Muscle of arm (tissue), 12 donors: ENCODE measurements around the gene SPATA31E1. TPM values are rescaled to one million over a fixed set of nuclear protein-coding genes. Genes with fewer than 3 reads are reported as not detected.

Experiments
- DNase-seq: peaks from one replicate; pipeline ENCODE4 v3.0.0-alpha.2; 2013
- polyA plus RNA-seq, 12 donors: library from polyadenylated mRNA; unstranded; fragments of 120-200 nt; gene quantifications; one replicate each; pipeline ENCODE4 v1.2.1, GENCODE V29; 2013; ENCODE audit not compliant: insufficient read length in 12 of 12

SPATA31E1 gene
- polyA plus RNA-seq, 12 donors: 0.06 TPM; not detected in 11

GRCh38 chr9:87862536-87863268, 20.0 kb upstream of the SPATA31E1 start:
- no peak for DNase-seq

GRCh38 chr9:87863882-87864465, 18.7 kb upstream of the SPATA31E1 start:
- DNase-seq: no peak

GRCh38 chr9:87864915-87865314, 17.8 kb upstream of the SPATA31E1 start:
- no peak for DNase-seq

DNA sequence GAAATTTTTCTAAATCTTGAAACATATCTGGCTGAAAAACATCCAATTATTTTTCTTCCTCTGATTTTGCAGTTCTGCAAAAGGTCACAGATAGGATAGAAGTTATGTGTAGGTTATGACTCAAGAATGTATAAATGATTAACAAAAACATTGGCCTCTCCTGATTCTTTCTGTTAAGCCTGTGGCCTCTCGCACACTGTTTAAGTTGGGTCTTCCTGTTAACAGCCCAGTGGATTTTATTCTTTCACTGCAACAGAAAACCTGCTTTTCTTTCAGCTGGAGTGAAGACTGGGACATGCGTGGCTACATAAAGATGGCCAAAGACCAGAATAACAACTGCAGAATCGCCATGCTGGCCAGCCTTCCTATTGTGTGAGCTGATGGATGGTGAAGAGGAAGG, 17.1 kb upstream of the SPATA31E1 start:
- DNase-seq: no peak

- no peak for DNase-seq
Measured at GRCh38 chr9:87867391-87867790, 15.3 kb upstream of the SPATA31E1 start.

GRCh38 chr9:87868175-87868574, 14.5 kb upstream of the SPATA31E1 start:
- no peak for DNase-seq

DNA sequence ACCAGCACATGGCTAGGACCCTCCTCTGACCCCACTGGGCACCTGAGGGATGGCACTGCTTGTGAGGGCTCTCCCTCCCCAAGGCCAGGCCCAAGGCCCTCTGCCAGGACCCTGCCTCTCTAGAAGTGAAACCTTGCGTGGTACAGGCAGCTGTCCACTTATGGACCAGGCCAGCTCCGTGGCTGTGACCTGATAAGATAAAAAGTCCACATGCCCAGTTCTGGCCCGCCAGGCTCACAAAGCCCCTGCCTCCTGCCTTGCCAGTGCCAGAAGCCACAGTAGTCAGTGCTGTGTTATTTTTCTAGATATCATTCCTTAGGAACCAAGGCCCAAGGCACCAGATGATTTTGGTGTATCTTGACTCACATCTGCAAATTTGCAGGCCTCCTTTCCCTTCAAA, 14.0 kb upstream of the SPATA31E1 start:
- DNase-seq: no peak

- DNase-seq: no peak
Measured at GRCh38 chr9:87869082-87869481, 13.6 kb upstream of the SPATA31E1 start.

DNA sequence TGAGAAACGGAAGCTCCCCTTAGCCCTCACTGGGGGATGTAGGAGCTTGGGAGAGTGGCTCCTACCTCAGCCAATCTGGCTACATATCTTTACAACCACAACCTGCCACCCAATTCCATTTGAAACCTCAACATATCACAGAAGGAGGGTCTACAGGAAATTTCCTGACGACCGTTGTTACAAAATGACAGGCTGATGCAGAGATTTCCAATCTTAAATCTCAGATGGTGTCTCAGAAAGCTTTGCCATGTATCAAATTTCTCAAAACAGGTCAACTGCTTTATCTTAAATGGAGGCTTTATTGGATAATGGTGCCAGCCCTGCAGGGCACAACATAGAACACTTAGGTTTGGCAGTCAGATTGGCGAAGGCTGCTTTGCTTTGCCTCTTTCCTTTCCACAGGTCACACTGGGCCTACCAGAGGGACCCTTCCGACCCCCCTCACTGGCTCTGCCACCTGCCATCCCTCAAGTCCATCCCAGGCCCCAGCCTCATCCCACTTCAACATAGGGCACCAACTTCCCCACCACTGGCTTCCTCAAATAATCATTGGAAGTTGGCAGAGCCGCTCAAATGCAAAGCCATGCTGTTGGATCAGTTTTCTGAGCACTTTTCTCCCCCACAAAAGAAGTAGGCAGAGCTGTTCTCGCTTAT, 11.1 kb upstream of the SPATA31E1 start:
- no peak for DNase-seq

DNA sequence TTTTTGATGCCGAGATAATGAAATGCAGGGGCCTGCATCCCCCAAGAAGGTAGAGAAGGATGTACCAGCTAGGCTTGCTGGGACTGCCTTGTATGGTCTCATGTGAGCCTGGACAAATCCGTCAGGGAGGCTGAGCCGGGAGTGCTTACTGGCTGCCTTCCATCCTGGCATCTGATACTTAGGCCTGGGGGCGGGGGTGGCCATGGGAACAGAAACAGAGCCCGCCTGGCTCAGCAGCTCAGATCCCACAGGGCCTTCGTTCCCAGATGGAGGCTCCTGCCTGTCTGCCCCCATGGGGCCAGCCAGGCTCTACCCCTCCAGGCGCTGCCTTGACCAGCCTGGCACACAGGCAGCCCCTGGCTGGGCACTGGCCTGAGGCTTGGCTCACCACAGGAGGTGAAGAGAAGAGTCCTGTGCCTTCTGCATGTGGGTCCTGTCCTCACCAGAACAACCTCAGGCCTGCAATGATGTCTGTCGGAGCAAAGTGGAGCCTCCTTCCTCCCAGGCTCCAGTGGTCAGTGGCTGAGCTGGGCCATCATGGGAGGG, 10.5 kb upstream of the SPATA31E1 start:
- peak; percentile 8 for DNase-seq

DNA sequence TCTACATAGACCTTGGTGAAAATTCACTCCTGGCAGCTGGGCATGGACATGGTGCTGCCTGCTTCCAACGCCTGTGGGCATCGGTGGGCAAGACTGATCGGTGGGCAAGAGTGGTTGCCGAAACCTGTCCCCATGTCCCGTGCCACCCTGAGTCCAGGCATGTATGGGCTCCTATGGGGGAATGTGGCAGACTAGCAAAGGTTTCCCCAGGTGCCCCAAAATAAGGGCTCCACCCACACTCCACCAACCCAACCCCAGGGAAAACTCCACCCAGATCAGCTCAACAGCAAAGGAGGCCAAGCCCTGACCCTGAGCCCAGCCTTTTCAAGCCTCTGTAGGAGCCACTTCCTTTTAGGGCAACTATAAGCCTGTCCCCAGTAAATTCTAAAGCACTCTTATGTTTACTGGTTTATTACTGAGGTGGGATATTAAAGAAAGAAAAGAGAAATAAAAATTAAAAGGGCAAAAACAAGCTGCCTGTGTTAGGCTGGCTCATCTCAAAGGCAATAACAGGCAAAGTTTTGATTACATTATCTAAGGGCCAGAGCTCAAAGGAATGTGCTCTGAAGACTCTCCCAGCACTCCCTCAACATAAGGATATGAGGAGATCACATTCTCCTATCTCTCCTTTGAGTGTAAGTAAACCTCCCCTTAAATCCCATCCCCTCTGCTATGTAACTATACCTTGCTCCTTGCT, 8.9 kb upstream of the SPATA31E1 start:
- DNase-seq: no peak

DNA sequence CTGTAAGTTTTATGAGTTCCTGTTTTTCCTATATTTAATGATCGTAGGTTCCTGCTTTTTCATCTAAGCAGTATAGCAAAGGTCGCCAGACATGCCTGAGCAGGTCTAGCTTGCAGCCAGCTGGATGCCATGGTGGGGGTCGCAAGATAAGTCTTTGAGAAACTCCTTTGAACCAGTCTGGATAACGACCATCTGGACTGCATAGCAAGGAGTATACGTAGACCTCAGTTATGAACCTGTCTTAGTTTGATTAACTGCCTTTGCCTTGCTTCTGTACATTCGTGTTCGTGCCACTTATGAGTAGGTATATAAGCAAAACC, 8.4 kb upstream of the SPATA31E1 start:
- DNase-seq: no peak

GRCh38 chr9:87875060-87875459, 7.6 kb upstream of the SPATA31E1 start:
- no peak for DNase-seq

- peak; percentile 20 for DNase-seq
Measured at GRCh38 chr9:87875831-87876545, 6.7 kb upstream of the SPATA31E1 start.

GRCh38 chr9:87876708-87877107, 6.0 kb upstream of the SPATA31E1 start:
- DNase-seq: no peak

DNA sequence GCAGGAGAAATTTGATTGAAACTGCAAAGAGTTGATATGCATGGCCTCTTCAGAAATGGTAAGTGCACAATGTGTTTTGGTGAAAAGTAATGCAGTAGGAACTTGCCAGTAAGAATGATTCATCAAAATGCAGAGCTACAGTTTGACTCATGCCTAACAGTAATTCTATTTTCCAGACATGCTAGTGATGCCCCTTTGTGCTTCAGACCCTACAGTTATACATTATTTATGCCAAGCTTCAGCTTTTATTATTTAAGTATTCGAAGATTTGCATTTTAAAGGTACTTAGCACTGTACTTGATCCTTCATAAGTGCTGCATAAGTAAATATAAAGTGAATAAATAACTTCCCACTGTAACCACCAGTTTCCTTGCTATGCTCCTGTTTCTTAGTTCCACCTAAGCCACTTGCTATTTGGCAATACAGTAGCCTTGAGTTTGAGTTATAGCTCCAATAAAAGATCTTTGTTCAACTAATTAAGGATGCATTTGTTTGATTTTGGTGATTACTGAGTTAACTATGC, 3.6 kb upstream of the SPATA31E1 start:
- no peak for DNase-seq

DNA sequence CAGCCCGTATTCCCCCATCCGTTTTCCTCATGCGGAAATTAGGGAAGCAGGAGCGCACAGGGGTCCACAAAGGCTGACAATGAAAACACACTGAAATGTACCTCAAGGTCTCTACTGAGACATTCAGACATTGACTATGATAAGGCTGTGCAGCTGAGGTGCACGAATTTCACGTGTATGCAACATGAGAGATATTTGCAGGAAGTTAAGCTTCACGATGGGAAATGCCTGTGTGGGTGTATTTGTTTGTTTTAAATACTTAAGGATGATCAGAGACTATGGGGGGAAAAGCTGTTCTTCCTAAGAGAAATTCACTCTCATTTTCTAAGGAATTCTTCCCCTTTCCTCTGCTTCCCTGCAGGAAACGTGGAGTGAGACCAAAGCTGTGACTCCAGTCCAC, 2.6 kb upstream of the SPATA31E1 start:
- no peak for DNase-seq

GRCh38 chr9:87880683-87881082, 2.0 kb upstream of the SPATA31E1 start:
- DNase-seq: no peak

GRCh38 chr9:87883274-87883673, 597 bp downstream of the SPATA31E1 start:
- DNase-seq: no peak

GRCh38 chr9:87883990-87884389, 1.3 kb downstream of the SPATA31E1 start:
- no peak for DNase-seq
